ENCODE measurements around the gene IFNK.

The IFNK gene

DNA sequence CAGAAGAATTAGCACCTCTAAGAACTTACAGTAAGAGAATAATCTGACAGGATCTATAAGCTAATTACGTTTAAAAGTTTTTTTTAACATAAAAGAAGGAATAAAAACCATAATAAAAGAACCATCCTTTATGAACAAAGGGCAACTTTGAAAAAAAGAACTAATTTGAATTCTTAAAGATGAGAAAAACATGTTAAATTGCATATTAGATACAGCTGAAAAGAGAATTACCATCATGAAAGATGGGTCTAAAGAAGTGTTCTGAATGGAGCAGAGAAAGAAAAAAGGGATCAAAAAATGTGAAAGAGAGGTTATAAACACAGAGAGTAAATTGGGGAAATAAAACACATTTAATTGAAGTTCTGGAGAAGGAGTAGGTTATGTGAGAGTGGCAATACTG lies 45.8 kb upstream of the IFNK start:
- H3K36me3 ChIP-seq (ENCODE audit: control insufficient read depth, insufficient read depth, low read length) = no peaks in the 10 kb centered on the region
- no peak overlapping the region for H3K9ac ChIP-seq
- H3K27ac ChIP-seq = no peak overlapping the region
- TF ChIP-seq, protein P1, sequence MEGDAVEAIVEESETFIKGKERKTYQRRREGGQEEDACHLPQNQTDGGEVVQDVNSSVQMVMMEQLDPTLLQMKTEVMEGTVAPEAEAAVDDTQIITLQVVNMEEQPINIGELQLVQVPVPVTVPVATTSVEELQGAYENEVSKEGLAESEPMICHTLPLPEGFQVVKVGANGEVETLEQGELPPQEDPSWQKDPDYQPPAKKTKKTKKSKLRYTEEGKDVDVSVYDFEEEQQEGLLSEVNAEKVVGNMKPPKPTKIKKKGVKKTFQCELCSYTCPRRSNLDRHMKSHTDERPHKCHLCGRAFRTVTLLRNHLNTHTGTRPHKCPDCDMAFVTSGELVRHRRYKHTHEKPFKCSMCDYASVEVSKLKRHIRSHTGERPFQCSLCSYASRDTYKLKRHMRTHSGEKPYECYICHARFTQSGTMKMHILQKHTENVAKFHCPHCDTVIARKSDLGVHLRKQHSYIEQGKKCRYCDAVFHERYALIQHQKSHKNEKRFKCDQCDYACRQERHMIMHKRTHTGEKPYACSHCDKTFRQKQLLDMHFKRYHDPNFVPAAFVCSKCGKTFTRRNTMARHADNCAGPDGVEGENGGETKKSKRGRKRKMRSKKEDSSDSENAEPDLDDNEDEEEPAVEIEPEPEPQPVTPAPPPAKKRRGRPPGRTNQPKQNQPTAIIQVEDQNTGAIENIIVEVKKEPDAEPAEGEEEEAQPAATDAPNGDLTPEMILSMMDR (IDR thresholded peaks at IDR 0.05) = no peak
- no peaks in the 10 kb centered on the region for H3K27me3 ChIP-seq (ENCODE audit: control insufficient read depth, insufficient read depth, low read length)
- no peak overlapping the region for H3K4me2 ChIP-seq (ENCODE audit: low read length)
- H3K79me2 ChIP-seq = no peaks in the 10 kb centered on the region
- no peaks in the 10 kb centered on the region for H3K9me3 ChIP-seq (ENCODE audit: control insufficient read depth, low read length)
- H2AFZ ChIP-seq = no peak overlapping the region
- H3K4me3 ChIP-seq (ENCODE audit: low read depth, low read length) = no peak overlapping the region
- no peaks in the 10 kb centered on the region for H3K4me1 ChIP-seq

DNA sequence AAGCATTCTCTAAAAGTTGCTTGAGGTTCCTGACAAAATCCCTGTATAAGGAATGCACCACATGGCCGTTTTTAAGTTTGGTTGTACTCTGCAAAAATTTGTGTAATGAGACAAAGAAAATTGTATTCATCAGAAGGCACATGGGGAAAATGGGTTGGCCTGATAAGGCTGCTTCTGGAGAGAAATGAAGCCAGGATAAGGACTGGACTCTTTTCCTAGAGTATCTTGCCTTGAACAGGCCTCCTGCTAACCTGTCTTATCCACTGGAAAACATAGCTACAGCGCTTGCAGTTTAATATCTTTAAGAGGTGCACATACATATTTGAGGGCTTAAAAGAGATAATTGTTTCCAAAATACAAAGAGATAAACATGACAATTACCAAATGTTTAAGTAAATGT lies 41.4 kb upstream of the IFNK start:
- no peaks in the 10 kb centered on the region for H3K79me2 ChIP-seq

DNA sequence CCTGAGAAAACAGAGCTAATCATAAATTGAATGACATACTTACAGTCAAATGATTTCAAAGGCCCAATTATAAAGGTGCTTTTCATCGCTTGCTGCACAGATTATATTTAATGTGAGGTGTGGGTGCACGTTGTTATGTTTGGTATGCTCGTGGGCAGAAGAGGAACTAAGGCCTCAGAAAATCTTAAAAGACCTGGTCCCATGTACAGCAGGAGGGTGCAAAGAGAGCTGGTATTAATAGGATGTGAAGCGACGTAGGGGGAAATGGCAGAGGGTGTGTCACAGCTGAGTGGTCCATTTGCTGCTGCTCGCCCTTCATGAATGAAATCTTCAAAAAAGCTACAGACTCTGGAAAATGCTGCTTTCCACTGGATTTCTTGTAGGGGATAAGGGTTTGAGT lies 40.5 kb upstream of the IFNK start:
- Histone ChIP-seq H3K79me2 (no peaks in the 10 kb centered on the region), H3K36me3 (ENCODE audit: control insufficient read depth, insufficient read depth, low read length) (no peaks in the 10 kb centered on the region), H3K4me2 (ENCODE audit: low read length) (no peak overlapping the region), H3K27me3 (ENCODE audit: control insufficient read depth, insufficient read depth, low read length) (no peaks in the 10 kb centered on the region), H3K9ac (no peak overlapping the region), H3K4me3 (ENCODE audit: low read depth, low read length) (no peak overlapping the region), H2AFZ (no peak overlapping the region), H3K27ac (no peak overlapping the region), H3K4me1 (no peaks in the 10 kb centered on the region), H3K9me3 (ENCODE audit: control insufficient read depth, low read length) (no peaks in the 10 kb centered on the region)
- TF ChIP-seq, protein P1 (IDR thresholded peaks at IDR 0.05) = no peak

More for the DNA sequence above, 41.4 kb upstream of the IFNK start:
- no peaks in the 10 kb centered on the region for H3K9me3 ChIP-seq (ENCODE audit: control insufficient read depth, low read length)
- H3K4me2 ChIP-seq (ENCODE audit: low read length) = no peak overlapping the region
- no peak overlapping the region for H3K4me3 ChIP-seq (ENCODE audit: low read depth, low read length)
- H2AFZ ChIP-seq = no peak overlapping the region
- H3K27ac ChIP-seq = no peak overlapping the region
- TF ChIP-seq, protein P1 (IDR thresholded peaks at IDR 0.05) = no peak
- H3K27me3 ChIP-seq (ENCODE audit: control insufficient read depth, insufficient read depth, low read length) = no peaks in the 10 kb centered on the region
- no peaks in the 10 kb centered on the region for H3K36me3 ChIP-seq (ENCODE audit: control insufficient read depth, insufficient read depth, low read length)
- no peaks in the 10 kb centered on the region for H3K4me1 ChIP-seq
- no peak overlapping the region for H3K9ac ChIP-seq

DNA sequence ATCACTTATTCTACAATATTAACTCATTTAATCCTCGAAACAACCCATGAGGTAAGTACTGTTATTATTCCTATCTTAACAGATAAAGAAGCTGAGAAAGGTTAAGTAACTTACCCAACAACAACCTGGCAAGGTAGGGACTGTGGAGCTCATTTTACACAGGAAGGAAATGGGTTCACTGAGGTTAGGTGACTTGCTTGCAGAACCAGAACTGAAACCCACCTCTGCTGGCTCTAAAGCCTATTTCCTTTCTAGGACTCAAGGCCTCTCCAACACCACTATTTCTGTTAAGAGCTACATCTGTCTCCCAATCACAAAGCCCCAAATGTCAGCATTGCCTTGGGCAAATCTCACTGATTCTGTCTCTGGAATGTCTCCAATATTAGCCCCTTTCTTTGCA lies 38.9 kb upstream of the IFNK start:
- TF ChIP-seq, protein P1 (IDR thresholded peaks at IDR 0.05) = no peak
- Histone ChIP-seq H3K36me3 (ENCODE audit: control insufficient read depth, insufficient read depth, low read length) (no peaks in the 10 kb centered on the region), H3K27me3 (ENCODE audit: control insufficient read depth, insufficient read depth, low read length) (no peaks in the 10 kb centered on the region), H3K4me1 (no peaks in the 10 kb centered on the region), H3K9me3 (ENCODE audit: control insufficient read depth, low read length) (no peaks in the 10 kb centered on the region), H3K4me3 (ENCODE audit: low read depth, low read length) (no peak overlapping the region), H3K4me2 (ENCODE audit: low read length) (no peak overlapping the region), H3K27ac (no peak overlapping the region), H3K9ac (no peak overlapping the region), H3K79me2 (no peaks in the 10 kb centered on the region), H2AFZ (no peak overlapping the region)

DNA sequence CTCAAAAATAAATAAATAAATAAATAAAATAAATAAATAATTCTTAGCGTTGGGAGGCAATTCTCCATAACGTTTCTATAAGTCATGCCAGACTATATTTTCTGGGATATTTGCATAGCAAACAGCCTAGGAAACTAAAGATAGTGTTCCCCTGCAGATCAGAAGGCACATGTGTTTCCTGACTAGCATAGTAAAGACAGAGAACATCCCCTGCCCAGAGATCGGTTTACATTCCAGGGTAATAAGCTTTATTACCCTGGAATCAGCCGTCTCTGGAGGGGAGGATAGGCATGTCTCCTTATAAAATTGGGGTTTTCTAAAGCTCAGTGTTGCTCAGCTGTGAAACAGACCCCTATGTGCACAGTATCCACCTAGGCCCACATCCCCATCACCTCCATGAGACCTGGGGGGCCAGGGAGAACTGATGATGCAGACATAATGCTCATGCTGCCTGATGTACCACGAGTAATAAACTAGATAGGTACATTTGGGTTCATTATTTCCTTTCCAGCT lies 36.9 kb upstream of the IFNK start:
- Histone ChIP-seq H3K9me3 (ENCODE audit: control insufficient read depth, low read length) (no peaks in the 10 kb centered on the region), H3K36me3 (ENCODE audit: control insufficient read depth, insufficient read depth, low read length) (no peaks in the 10 kb centered on the region), H2AFZ (no peak overlapping the region), H3K9ac (no peak overlapping the region), H3K4me2 (ENCODE audit: low read length) (no peak overlapping the region), H3K27ac (no peak overlapping the region), H3K4me1 (no peaks in the 10 kb centered on the region), H3K79me2 (no peaks in the 10 kb centered on the region), H3K27me3 (ENCODE audit: control insufficient read depth, insufficient read depth, low read length) (no peaks in the 10 kb centered on the region), H3K4me3 (ENCODE audit: low read depth, low read length) (no peak overlapping the region)
- TF ChIP-seq, protein P1 (IDR thresholded peaks at IDR 0.05) = no peak

Data from parathyroid adenoma (tissue), 2 donors.